HG03135 (cell line): Measurements from ENCODE around the gene RNF145.
"Not testable (repeated sequence)": the region's sequence is repeated elsewhere in the genome, so short reads cannot be mapped to it uniquely, and the experiment has no call there.

ENCODE experiments used
- ATAC-seq: cut with Tn5 transposase; IDR thresholded peaks from one replicate; pipeline ENCODE4 v1.9.1; 2021; ENCODE audit warnings: mild to moderate bottlenecking, moderate library complexity; ENCODE audit not compliant: unreplicated experiment

Gene RNF145, protein sequence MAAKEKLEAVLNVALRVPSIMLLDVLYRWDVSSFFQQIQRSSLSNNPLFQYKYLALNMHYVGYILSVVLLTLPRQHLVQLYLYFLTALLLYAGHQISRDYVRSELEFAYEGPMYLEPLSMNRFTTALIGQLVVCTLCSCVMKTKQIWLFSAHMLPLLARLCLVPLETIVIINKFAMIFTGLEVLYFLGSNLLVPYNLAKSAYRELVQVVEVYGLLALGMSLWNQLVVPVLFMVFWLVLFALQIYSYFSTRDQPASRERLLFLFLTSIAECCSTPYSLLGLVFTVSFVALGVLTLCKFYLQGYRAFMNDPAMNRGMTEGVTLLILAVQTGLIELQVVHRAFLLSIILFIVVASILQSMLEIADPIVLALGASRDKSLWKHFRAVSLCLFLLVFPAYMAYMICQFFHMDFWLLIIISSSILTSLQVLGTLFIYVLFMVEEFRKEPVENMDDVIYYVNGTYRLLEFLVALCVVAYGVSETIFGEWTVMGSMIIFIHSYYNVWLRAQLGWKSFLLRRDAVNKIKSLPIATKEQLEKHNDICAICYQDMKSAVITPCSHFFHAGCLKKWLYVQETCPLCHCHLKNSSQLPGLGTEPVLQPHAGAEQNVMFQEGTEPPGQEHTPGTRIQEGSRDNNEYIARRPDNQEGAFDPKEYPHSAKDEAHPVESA

DNA sequence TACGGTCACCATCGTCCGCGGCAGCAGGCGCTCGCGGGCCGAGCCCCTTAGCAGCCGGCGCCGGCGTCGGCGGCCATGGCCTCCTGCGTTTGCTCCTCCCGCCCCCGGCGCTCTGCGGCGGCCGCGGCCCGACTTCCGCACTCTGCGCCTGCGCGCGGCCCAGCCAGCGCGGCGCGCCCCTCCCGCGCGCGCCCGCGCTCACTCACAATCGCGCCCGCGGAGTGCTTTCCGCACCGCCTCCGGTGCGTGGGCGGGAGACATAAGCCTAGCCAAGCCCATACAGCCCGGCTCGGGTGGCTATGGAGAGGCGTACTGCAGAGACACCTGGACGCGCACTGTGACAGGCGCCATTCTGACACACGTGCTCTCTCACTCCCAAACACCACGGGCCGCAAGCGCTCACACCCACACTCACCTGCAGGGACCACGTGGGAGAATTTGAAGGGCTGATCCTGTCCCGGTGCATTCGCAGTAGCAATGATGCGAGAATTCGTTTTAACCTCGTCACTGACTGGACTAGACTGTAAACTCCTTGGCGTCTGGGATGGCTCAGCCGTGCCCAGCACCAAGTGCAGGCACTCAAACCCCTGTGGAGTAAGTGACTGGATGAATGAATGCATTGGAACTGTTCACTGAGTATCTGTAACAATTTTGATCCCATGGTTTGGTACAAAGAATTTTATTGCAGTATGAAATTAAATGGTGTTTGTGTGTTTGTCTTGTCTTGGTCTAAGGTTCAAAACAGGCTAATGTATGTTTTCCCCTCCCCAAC, at the start of gene RNF145:
RNF145 (minus strand) TSS at position 116 of the 772 bp plus-strand sequence. CDS start 5,936 bp downstream, outside the sequence.
- ATAC-seq: peak; percentile 67

DNA sequence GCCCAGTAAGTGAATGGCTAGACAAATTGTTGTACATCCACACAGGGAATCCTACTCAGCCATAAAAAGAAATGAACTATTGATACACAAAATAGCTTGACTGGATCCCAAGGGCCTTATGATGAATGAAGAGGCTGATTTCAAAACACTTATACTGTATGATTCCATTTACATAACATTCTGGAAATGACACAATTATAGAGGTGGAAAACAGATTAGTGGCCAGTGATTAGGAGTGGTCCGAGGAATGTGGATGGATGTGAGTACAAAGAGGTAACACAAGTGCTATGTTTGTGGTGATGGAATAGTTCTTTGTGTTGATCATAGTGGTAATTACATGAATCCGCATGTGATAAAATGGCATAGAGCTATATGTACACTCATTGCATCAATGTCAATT, 49.0 kb upstream of the RNF145 start:
- no peak for ATAC-seq

DNA sequence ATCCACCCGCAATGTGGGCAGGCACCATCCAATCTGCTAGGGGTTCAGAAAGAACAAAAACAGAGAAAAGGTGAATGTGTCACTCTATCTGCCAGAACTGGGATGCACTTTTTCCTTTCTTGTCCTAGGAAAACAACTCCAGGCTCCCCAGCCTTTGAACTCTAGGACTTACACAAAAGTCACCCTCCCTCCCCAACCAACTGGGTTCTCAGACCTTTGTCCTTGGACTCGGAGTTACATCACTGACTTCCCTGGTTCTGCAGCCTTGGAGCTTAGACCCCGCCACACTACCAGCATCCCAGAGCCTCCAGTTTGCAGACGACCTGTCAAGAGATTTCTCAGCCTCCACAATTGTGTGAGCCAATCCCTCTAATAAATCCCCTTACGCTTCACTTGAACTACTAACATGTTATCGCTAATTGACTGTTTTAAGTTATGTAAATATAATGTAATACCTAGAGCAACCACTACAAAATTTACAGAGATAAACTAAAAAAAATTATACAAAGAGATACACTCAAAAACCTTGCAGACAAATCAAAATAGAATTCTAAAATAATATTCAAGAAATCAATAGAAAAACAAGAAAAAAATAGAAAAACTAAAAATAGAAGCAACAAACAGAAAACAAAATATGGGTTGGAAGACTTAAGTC, 48.4 kb upstream of the RNF145 start:
- ATAC-seq: no peak

DNA sequence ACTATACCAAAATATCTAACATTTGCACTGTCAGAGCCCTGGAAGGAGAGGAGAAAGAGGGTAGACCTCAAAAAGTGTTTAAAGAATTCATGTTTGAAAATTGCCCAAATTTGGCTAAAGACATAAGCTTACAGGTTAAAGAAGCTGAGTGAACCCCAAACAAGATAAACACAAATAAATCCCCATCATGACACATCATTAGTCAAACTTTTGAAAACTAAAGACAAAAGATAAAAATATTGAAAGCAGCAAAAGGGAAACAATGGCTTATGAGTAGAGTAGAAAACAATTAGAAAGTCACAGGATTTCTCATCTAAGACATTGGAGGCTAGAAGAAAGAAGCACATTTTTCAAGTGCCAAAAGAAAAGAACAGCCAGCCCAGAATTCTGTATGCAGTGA, 47.7 kb upstream of the RNF145 start:
- ATAC-seq: no peak

DNA sequence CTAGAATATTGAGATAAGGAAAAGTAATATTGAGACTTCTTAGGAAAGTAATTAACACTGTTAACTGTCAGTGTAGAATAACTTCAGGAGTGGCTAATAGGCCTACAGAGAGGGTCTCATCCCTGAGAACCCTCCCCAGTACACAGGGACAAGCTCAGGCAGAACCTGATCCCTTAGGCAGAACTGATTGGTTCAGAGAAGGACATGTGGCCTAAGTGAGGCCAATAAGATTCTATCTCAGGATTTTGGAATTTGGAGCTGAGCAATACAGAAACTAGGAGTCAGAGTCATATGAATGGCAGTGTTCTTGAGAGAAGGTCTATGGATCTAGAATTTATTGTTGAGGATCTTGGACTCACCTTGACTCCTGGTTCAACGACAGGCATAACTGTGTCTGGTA, 42.8 kb upstream of the RNF145 start:
- ATAC-seq: no peak

DNA sequence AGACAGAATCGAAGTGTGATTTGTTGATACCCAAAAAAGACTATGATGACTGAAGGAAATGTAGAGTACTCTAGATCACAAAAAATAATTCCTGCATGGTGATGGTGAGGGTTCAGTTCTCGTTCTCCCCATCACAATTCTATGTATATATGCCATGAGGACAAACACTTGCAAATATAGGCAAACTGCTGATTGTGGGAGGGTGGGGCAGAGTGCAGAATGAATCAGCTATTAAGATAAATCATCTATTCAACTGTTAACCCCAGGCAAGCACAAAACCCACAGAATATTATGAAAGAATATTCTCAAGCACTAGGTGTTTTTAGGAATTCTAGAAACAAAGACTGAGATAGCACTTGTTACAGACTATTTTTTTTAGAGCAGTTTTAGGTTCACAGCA, 39.8 kb upstream of the RNF145 start:
- no peak for ATAC-seq

DNA sequence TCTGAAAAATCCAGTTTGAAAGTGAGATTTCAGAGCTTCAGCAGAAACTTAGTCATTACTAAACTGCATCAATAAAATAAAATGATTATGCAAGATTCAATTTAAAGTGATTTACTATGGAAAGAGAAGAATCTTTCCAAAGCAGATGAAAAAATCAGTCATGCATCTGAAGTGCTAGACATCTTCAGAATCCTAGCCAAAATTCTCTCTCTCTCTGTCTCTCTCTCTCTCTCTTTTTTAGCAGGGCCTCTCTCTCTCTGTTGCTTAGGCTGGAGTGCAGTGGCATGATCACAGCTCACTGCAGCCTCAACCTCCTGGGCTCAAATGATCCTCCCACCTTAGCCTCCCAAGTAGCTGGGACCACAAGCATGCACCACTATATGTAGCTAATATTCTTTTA, 35.5 kb upstream of the RNF145 start:
- ATAC-seq: no peak

DNA sequence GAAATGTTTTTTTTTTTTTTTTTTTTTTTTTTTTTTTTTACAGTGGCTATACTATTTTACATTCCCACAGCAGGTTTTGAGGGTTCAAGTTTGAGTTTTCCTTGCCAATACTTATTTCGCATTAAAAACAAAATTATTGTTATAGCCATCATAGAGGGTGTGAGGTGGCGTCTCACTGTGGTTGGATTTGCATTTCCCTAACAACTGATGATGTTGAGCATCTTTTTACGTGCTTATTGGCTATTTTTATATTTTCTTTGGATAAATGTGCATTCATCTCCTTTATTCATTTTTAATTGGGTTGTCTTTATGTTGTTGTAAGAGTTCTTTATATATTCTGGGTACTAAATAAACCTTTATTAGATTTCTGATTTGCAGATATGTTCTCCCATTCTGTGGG, 34.8 kb upstream of the RNF145 start:
- no peak for ATAC-seq

DNA sequence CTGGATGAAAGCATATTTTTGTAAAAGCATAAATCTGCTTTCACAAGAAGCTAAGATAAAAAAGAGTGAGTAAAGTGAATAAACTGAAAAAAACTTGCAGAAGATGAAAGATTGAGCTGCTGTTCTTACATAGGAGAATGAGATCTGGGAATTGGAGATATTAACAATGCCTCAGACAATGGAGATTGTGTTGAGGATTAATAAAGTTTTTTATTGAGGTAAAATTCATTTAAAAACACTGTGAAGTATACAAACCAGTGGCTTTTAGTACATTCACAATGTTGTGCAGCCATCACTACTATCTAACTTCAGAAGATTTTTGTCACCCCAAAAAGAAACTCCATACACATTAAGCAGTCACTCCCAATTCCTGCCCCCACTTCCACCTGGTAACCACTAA, 34.0 kb upstream of the RNF145 start:
- no peak for ATAC-seq

DNA sequence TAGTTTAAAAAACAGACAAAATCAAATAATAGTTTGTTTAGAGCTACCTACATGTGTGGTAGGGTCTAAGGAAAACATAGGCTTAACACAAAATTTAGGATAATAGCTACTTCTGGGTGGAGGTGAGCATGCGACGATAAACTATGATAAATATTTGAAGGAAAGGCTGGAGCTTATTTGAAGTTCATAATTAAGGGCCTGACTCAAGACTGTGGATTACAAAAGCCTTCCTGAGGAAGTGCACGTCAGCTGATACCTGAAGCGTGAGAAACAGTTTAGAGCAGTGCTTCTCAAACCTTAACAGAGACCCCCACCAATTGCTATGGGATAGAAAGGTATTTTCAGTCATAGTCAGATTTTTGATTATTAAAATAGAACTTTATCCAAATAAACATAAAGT, 33.3 kb upstream of the RNF145 start:
- no peak for ATAC-seq

DNA sequence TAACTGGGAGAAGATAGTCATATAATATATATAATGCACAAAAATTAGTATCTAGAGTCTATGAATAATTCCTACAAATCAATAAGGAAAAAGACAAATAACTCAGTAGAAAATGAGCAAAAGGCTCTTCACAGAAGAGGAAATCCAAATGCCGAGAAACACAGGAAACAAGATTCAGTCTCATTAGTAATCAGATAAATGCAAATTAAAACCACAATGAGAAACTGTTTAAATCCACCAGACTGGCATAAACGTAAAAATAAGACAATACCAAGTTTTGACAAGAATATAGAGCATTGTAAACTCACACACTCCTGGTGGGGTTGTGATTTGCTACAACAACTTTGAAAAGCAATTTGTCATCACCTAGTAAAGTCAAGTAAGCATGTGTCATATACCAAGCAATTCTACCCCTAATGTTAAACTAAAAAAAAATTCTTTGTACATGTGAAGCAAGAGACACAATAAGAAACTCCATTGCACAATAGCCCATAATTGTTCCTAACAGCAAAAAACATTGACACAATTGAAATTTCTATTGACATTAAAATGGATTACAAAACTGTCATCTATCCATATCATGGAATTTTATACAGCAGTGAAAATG, 32.7 kb upstream of the RNF145 start:
- no peak for ATAC-seq

DNA sequence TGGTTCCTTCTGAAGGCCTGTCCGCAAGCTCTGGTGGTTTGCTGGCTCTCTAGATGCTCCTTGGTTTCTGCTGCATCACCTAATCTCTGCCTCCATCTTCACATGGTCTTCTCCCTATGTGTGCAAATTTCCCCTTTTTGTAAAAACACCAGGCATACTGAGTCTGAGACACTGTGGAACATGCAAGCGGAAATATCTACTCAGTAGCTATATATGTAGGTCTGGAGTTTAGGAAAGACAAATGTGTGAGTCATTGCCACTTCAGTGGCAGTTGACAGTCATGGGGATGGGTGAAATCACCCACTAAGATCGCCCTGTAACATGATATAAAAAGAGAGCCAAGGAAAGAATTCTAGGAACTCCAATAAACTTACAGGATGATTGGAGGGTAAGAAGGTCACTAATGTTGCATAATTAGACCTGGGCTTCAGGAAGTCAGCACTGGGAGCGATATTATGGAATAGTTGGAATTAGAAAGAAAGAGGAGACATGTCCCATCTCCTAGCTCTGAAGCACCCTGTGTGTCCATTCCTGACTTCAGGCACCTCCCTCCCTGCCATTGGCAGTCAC, 31.0 kb upstream of the RNF145 start:
- ATAC-seq: no peak

DNA sequence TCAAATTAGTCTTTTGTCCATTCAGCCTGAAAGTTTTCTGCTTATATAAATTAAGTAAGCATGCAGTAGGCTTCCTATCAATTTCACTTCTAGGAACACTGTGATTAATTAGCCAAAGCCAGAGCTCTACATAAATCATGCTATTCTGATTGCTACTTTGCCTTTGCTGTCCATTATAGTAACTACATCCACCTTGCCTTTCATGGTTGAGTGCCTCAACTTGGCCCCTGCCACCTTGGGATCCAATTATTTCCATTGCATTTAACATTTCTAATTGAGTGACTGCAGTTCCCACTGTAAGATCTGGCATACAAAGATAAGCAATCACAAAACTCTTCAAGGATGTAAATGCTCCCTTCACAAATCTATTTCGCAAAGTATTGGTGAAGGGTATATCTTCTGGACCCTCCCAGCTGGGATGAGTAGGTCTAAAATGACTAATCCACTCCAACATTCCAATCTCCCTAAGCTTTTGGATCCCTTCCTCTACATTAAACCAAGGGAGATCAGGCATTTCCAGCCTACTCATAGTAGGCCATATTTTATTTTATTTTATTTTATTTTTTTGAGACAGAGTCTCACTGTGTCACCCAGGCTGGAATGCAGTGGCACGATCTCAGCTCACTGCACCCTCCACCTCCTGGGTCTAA, 26.6 kb upstream of the RNF145 start:
- ATAC-seq: not testable (repeated sequence)

DNA sequence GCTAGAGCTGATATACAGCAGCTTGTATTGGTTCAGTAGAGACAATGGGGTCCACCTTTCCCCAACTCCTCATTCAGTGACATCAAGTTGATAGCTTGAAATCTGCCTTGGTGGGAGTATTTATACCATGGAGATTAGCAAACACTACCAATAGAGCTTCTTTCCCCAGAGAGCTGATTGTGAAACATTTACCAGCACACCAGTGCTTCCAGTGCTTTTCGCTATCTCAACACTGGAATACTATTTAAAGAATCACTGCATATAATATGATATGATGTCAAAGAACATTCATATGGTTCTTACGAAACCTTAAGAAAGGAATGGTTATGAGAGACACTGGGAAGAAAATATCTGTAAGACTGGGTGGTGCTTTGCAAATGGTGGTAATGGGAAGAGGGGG, 21.8 kb upstream of the RNF145 start:
- ATAC-seq: no peak

DNA sequence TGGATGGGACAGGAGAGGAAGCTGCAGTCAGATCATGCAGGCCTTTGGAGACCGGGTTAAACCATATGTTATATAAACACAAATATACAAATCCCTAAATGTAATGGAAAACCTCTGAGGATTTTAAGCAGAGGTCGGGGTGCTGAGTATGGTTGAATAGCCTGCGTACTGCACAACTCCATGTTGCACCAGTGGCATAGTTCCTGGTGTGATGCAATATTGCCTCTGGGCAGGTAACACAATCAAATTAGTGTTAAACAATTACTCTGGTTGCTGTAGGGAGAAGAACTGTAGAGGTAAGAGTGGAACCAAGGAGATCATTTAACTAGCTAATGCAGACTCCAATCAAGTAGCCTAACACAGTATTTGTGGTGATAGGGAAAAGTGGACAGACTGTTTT, 21.3 kb upstream of the RNF145 start:
- ATAC-seq: no peak

DNA sequence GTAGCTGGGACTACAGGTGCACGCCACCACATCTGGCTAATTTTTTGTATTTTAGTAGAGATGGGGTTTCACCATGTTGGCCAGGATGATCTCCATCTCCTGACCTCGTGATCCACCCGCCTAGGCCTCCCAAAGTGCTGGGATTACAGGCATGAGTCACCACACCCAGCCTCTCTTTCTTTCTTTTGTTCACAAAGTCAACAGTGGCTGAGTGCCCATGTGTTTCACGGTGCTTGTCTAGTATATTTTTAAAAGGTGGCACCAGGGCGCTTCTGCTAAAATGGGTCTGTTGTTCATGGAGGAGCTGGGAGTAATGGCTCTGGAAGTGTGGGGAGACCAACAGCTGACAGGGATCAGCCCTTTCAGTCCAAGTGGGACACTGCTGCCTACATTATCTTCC, 18.7 kb upstream of the RNF145 start:
- not testable (repeated sequence) for ATAC-seq

DNA sequence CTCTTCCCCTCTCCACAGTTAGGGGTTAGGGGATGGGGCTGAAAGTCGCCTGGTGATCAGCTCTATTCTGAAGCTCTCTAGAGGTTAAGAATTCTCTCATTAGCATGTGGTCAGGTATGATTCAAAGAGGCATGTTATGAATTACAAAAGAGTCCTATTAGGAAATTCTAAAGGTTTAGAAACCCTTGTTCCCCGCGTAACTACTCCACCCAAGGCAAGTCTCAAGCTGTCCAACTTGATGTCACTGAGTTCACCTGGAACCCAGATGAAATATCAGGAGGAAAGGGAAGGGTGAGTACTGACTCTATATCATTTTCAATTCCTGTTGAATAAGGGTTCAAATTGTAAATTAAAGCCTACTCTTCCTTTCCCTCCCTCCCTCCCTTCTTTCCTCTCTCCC, 18.1 kb upstream of the RNF145 start:
- no peak for ATAC-seq

DNA sequence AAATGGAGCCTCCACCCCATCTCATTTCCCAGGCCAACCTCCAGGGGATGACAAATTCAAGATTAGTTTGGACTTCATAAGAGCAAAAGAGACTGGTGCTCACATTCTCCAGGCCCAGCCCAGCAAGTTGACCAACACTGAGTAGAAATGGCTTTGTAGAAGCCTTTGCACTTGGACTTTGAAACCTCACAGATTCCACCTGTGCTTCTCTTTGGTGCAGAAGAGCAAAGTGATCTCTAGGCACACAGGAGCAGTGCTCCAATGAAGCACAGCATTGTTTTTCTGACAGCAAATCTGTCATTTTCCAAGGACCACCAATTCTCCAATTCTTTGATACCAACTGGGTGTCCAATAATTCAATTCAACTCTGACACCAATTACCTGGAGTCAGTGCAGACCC, 17.1 kb upstream of the RNF145 start:
- ATAC-seq: no peak

DNA sequence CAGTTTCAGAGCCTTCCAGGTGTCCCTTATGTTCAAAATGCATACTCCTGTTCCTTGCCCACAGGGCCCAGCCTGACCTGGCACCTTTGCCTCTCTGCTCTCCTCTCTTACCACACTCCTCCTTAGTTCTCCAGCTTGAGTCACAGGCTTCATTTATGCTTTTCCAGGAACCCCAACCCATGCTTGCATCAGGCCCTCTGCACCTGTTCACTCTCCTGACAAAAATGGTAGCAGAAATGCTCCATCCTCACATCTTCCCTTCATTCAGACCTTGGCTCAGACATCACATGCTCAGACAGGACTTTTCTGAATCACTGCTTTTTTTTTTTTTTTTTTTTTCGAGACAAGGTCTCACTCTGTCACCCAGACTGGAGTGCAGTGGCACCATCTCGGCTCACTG, 15.1 kb upstream of the RNF145 start:
- no peak for ATAC-seq

DNA sequence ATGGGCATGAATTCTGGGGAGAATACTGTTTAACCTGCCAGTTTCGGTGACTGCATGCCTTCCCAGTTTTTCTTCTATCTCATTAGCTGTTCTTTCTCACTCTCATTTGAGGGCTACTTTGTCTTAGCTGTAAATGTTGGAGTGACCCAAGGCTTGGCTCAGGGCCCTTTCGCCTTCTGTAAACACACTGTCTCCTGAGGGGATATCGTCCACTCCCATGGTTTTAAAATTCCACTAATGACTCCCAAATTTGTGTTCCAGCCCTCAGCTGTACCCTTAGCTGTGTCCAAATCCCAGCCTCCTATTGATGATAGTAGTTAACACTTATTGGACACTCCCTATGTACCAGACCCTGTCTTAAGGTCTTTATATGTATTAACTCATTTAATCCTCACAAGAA, 14.1 kb upstream of the RNF145 start:
- no peak for ATAC-seq
